Ovary (tissue), 9 donors: ENCODE data around the gene APBA3. TPM values are rescaled to one million over a fixed set of nuclear protein-coding genes. Genes with fewer than 3 reads are reported as not detected.

Experiments
- DNase-seq, 5 donors: peaks; one replicate each; pipeline ENCODE4 v3.0.0-alpha.2; 2019 to 2020
- H3K27ac ChIP-seq, 2 donors: fragments of 200-600 bp; one replicate each; pipeline versions ENCODE4 v1.5.1 to v1.8.0; 2019 to 2022
- H3K27me3 ChIP-seq: fragments of 200-600 bp; one replicate; pipeline ENCODE4 v1.8.0; 2022
- H3K36me3 ChIP-seq: fragments of 200-600 bp; sonication (generic); one replicate; pipeline ENCODE4 v1.5.1; 2019
- H3K4me1 ChIP-seq: one replicate; pipeline ENCODE4 v1.8.1; 2013; ENCODE audit warnings: mild to moderate bottlenecking, moderate library complexity; ENCODE audit not compliant: insufficient read depth
- H3K4me3 ChIP-seq: fragments of 200-600 bp; sonication (generic); one replicate; pipeline ENCODE4 v1.5.1; 2017
- H3K9me3 ChIP-seq, 2 donors: fragments of 200-600 bp in 1 of 2; sonication (generic) in 1 of 2; one replicate each; pipeline versions ENCODE4 v1.5.1 to v1.8.1; 2013 to 2019; ENCODE audit warnings: mild to moderate bottlenecking in 1 of 2, moderate library complexity in 1 of 2
- CTCF ChIP-seq, 3 donors: fragments of 450-650 bp in 2 of 3; fragments of 200-600 bp in 1 of 3; IDR thresholded peaks; one replicate each; pipeline versions ENCODE4 v1.5.1 to v1.8.0; 2016 to 2022; ENCODE audit warnings: antibody characterized with exemption in 3 of 3, mild to moderate bottlenecking in 1 of 3
- EP300 ChIP-seq: sonication (generic); formaldehyde crosslinking; IDR thresholded peaks from one replicate; pipeline ENCODE4 v1.6.1; 2017; ENCODE audit warnings: antibody characterized with exemption
- POLR2A ChIP-seq: fragments of 450-650 bp; IDR thresholded peaks from one replicate; pipeline ENCODE4 v1.6.1; 2017; ENCODE audit warnings: antibody characterized with exemption, mild to moderate bottlenecking, moderate library complexity
- WGBS, 3 donors: extraction: QIAGEN DNeasy Blood & Tissue Kit in 1 of 3; methylation state at CpG; one replicate each; pipeline versions ENCODE4 v1.1.5 to v1.1.7; 2013 to 2017; 5-methylcytosine and 5-hydroxymethylcytosine counted together
- intact Hi-C, 4 donors: fragments of 100-400 bp; cut with DNase I; formaldehyde crosslinking; loops; one replicate each; pipeline versions ENCODE4 v1.11.0 to v1.15.1; 2022 to 2023
- polyA plus RNA-seq, 2 donors: library from polyadenylated mRNA; stranded (reverse); fragments of 200-250 nt in 1 of 2; fragments of 350-450 nt in 1 of 2; fragmentation: Illumina TruSeq in 1 of 2; extraction: RNeasy Lipid Tissue Mini Kit (QIAGEN cat#74804) in 1 of 2; gene quantifications; one replicate each; pipeline ENCODE4 v1.2.3, GENCODE V29; 2013 to 2014
- total RNA-seq, 7 donors: library from RNA; depleted of rRNA in 2 of 7; stranded (reverse); fragments of >200 nt in 2 of 7; fragmentation: NEBNext Ultra II Directional in 3 of 7; extraction: Animal tissue kit (Norgen Biotek cat#: 25700) in 3 of 7; gene quantifications; one replicate each; pipeline versions ENCODE4 v1.1.0 to v1.2.4, GENCODE V29; 2016 to 2023
- donor health status: DM: no; HTN: no; CAD: no; lungs with moderate emphysema.
- donor health status: DM: no; HTN: no; CAD: no.
- donor health status: Bipolar disorder and iron deficiency.
- donor health status: DM: yes; HTN: yes; CAD: no.
- donor health status: DM: no; HTN: no; CAD: no.
- donor health status: DM: yes; HTN: yes; CAD: no.

APBA3 gene
- total and polyA plus RNA-seq, 9 donors, result 0.88 to 25.4 (median 20.2) TPM

DNA sequence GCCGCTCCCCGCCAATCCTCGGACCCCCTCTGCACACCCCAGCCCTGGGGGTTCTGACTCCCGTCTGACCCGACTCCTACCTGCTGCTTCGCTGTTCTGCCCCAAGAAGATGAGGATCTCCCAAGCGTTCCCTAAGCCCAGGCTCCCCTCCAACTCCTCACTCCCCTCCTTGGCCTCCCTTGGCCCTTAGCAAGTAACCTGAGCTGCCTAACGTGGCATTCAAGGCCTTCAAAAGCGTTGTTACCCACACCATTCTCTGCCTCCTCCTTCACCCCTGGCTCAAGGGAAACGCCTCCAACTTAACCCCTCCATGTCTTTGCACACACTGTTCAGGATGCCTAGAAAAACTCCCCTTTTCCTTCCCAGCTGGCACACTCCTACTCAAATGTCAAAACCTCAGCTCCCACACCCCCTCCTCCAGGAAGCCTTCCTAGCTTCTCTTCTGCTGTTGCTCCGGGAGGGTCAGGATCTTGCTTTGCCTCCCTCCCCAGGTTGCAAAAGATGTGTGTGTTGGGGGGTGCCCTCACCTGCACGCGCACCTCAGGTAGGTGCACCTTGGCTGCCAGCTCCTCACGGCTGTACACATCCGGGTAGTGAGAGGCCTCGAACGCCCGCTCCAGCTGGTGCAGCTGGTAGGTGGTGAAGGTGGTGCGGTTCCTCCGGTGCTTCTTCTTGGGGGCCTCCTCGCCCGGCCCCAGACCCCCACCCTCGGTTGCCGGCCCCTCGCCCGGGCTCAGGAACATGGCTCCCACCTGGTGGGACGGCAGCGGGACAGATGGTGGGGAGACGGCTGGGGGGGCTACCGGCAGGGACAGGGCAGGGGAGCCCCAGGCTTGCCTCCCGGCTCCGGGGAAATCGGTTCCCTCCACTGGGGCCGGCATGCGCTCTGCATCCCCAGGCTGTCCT lies 9.8 kb upstream of the APBA3 start:
- Histone ChIP-seq H3K27ac (no peak overlapping the region), H3K36me3 (no peaks in the 10 kb centered on the region), H3K4me1 (peaks cover 2% of the 10 kb centered on the region), H3K9me3 (no peaks in the 10 kb centered on the region), H3K4me3 (no peak overlapping the region), H3K27me3 (no peaks in the 10 kb centered on the region)
- intact Hi-C loops, result no loop called here
- TF ChIP-seq CTCF (IDR thresholded peaks at IDR 0.05), result no peak
- TF ChIP-seq EP300, result no peak
- TF ChIP-seq POLR2A, result no peak
- DNase-seq, result no peak
- WGBS, 3 donors, result 37 to 47% (median 45%) methylated on average over 25 to 35 of the region's 35 CpGs

GRCh38 chr19:3770136-3770999 lies 8.9 kb upstream of the APBA3 start:
- Histone ChIP-seq H3K4me1 (peaks cover 2% of the 10 kb centered on the region), H3K4me3 (no peak overlapping the region), H3K9me3 (no peaks in the 10 kb centered on the region), H3K36me3 (no peaks in the 10 kb centered on the region), H3K27me3 (no peaks in the 10 kb centered on the region), H3K27ac (no peak overlapping the region)
- intact Hi-C loops, result no loop called here
- WGBS, 3 donors, result 28 to 39% (median 33%) methylated on average over 50 to 53 of the region's 53 CpGs
- DNase-seq, result no peak
- no peak for TF ChIP-seq POLR2A
- no peak for TF ChIP-seq EP300
- no peak for TF ChIP-seq CTCF (IDR thresholded peaks at IDR 0.05)

GRCh38 chr19:3769494-3769893 lies 8.0 kb upstream of the APBA3 start:
- no peak for TF ChIP-seq EP300
- no peak for TF ChIP-seq CTCF (IDR thresholded peaks at IDR 0.05)
- TF ChIP-seq POLR2A, result no peak
- DNase-seq, result no peak
- Histone ChIP-seq H3K27me3 (no peaks in the 10 kb centered on the region), H3K4me1 (peaks cover 2% of the 10 kb centered on the region), H3K27ac (no peak overlapping the region), H3K4me3 (no peak overlapping the region), H3K36me3 (no peaks in the 10 kb centered on the region), H3K9me3 (no peaks in the 10 kb centered on the region)
- 81 to 90% (median 82%) methylated on average over 17 of the region's 17 CpGs for WGBS, 3 donors
- intact Hi-C loops, result no loop called here

DNA sequence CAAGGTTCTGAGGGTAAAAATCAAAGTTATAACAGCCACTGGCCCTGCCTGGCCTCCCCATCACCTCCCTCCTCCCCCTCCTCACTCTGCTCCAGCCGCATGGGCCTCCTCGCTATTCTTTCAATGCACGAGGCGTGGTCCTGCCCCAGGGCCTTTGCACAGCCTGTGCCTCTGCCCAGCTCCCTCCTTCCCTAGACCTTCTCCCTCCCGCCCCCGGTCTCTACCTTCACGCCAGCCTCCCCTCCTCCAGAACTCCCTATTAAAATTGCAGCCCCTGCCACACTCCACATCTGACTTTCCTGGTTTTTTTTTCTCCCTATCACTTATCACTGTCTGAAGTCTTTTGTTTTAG lies 7.2 kb upstream of the APBA3 start:
- Histone ChIP-seq H3K36me3 (no peaks in the 10 kb centered on the region), H3K9me3 (no peaks in the 10 kb centered on the region), H3K27me3 (no peaks in the 10 kb centered on the region), H3K4me3 (no peak overlapping the region), H3K4me1 (peaks cover 2% of the 10 kb centered on the region), H3K27ac (no peak overlapping the region)
- WGBS, 3 donors, result 84 to 92% (median 90%) methylated on average over 7 of the region's 7 CpGs
- TF ChIP-seq EP300, result no peak
- TF ChIP-seq CTCF (IDR thresholded peaks at IDR 0.05), result no peak
- no peak for TF ChIP-seq POLR2A
- no peak for DNase-seq
- intact Hi-C loops, result no loop called here
